Osteocyte (in vitro differentiated cells): ENCODE data around the gene ADARB1. TPM values are rescaled to one million over a fixed set of nuclear protein-coding genes. Genes with fewer than 3 reads are reported as not detected.

ENCODE experiments used
- DNase-seq: peaks from one replicate; pipeline ENCODE4 v3.0.0; 2021; ENCODE audit warnings: mixed read lengths; ENCODE audit not compliant: unreplicated experiment; ENCODE audit errors: extremely low spot score
- H3K27ac Mint-ChIP-seq: one replicate; pipeline ENCODE4 v1.8.0; 2021; ENCODE audit warnings: mild to moderate bottlenecking, mixed read lengths; ENCODE audit not compliant: unreplicated experiment
- H3K27me3 Mint-ChIP-seq: one replicate; pipeline ENCODE4 v1.8.0; 2021; ENCODE audit warnings: mixed read lengths; ENCODE audit not compliant: unreplicated experiment
- H3K36me3 Mint-ChIP-seq: one replicate; pipeline ENCODE4 v1.8.0; 2021; ENCODE audit warnings: mixed read lengths; ENCODE audit not compliant: unreplicated experiment
- H3K4me1 Mint-ChIP-seq: one replicate; pipeline ENCODE4 v1.8.0; 2021; ENCODE audit warnings: mixed read lengths; ENCODE audit not compliant: unreplicated experiment
- H3K4me3 Mint-ChIP-seq: one replicate; pipeline ENCODE4 v1.8.0; 2021; ENCODE audit warnings: mild to moderate bottlenecking, moderate library complexity, mixed read lengths; ENCODE audit not compliant: unreplicated experiment
- H3K9me3 Mint-ChIP-seq: one replicate; pipeline ENCODE4 v1.8.0; 2021; ENCODE audit warnings: mixed read lengths; ENCODE audit not compliant: unreplicated experiment
- CTCF ChIP-seq: fragments of 200-600 bp; sonication (generic); IDR thresholded peaks from 2 replicates; pipeline ENCODE4 v1.5.0; 2021; ENCODE audit warnings: antibody characterized with exemption, mild to moderate bottlenecking, moderate library complexity
- total RNA-seq: library from RNA; stranded (reverse); gene quantifications from 2 replicates; pipeline ENCODE4 v1.2.1, GENCODE V29; 2021

ADARB1 gene
- total RNA-seq, 1 donor from 2014 or later, result 126 TPM

GRCh38 chr21:45040739-45041138 lies 33.6 kb upstream of the ADARB1 start:
- Mint-ChIP-seq H3K4me1 (peaks cover 36% of the 10 kb centered on the region), H3K27me3 (no peaks in the 10 kb centered on the region), H3K9me3 (peaks cover 8% of the 10 kb centered on the region), H3K36me3 (no peaks in the 10 kb centered on the region), H3K27ac (peak overlapping the region; percentile 84), H3K4me3 (peak overlapping the region; percentile 51)
- no peak for DNase-seq
- no peak for TF ChIP-seq CTCF

- DNase-seq, result no peak
- Mint-ChIP-seq H3K9me3 (peaks cover 5% of the 10 kb centered on the region), H3K36me3 (no peaks in the 10 kb centered on the region), H3K27me3 (no peaks in the 10 kb centered on the region), H3K4me3 (peak overlapping the region; percentile 51), H3K27ac (peak overlapping the region; percentile 84), H3K4me1 (peaks cover 36% of the 10 kb centered on the region)
- no peak for TF ChIP-seq CTCF
Measured at GRCh38 chr21:45041351-45041805, 33.0 kb upstream of the ADARB1 start.

- TF ChIP-seq CTCF, result no peak
- Mint-ChIP-seq H3K9me3 (peaks cover 2% of the 10 kb centered on the region), H3K27ac (peak overlapping the region; percentile 84), H3K36me3 (no peaks in the 10 kb centered on the region), H3K4me1 (peaks cover 36% of the 10 kb centered on the region), H3K4me3 (no peak overlapping the region), H3K27me3 (no peaks in the 10 kb centered on the region)
- DNase-seq, result no peak
Measured at GRCh38 chr21:45041984-45042663, 32.3 kb upstream of the ADARB1 start.

- TF ChIP-seq CTCF, result no peak
- no peaks in the 10 kb centered on the region for H3K27me3 Mint-ChIP-seq
- no peak overlapping the region for H3K4me3 Mint-ChIP-seq
- H3K9me3 Mint-ChIP-seq, result peaks cover 6% of the 10 kb centered on the region
- no peaks in the 10 kb centered on the region for H3K36me3 Mint-ChIP-seq
- no peak overlapping the region for H3K27ac Mint-ChIP-seq
- peaks cover 36% of the 10 kb centered on the region for H3K4me1 Mint-ChIP-seq
- DNase-seq, result no peak
Measured at GRCh38 chr21:45042664-45043161, 31.7 kb upstream of the ADARB1 start.

- no peak for TF ChIP-seq CTCF
- H3K9me3 Mint-ChIP-seq, result peaks cover 6% of the 10 kb centered on the region
- H3K36me3 Mint-ChIP-seq, result peaks cover 3% of the 10 kb centered on the region
- H3K27ac Mint-ChIP-seq, result no peak overlapping the region
- DNase-seq, result no peak
- no peaks in the 10 kb centered on the region for H3K27me3 Mint-ChIP-seq
- no peak overlapping the region for H3K4me3 Mint-ChIP-seq
- H3K4me1 Mint-ChIP-seq, result peaks cover 43% of the 10 kb centered on the region
Measured at GRCh38 chr21:45043541-45044020, 30.8 kb upstream of the ADARB1 start.
